ENCODE data around the gene DAAM2. TPM values are rescaled to one million over a fixed set of nuclear protein-coding genes. Genes with fewer than 3 reads are reported as not detected.

The DAAM2 gene
- total RNA-seq, 6 donors from 2014 or later, result 21.0 to 81.7 (median 31.9) TPM

DNA sequence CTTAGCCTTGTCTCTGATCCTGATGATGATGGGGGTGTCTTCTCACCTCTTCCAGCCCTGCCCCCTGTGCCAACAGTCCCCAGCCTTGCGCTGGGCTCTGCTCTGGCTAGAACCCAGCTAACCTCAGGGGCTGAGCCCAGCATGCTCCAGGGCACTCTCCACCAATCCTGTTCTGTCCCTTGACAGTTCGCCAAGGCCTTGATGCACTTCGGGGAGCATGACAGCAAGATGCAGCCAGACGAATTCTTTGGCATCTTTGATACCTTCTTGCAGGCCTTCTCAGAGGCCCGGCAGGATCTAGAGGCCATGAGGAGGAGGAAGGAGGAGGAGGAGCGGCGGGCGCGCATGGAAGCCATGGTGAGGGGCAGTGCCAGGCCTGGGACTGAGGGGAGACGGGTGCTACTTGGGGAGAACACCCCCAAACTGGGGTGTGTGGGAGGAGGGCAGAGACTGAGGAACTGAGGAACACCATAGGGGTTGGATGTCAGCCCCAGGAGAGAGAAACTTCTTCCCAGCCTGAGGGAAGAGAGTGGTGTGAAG, 109.0 kb downstream of the DAAM2 start:
- H3K4me3 ChIP-seq, result no peak overlapping the region
- no peaks in the 10 kb centered on the region for H3K9me3 ChIP-seq
- H3K27ac ChIP-seq, result no peak overlapping the region
- DNase-seq (no peak), ATAC-seq (ENCODE audit: low FRiP score in 2 of 2) (no peak)
- no peaks in the 10 kb centered on the region for H3K27me3 ChIP-seq
- TF ChIP-seq POLR2AphosphoS5 (IDR thresholded peaks at IDR 0.05) (no peak), EP300 (IDR thresholded peaks at IDR 0.05) (no peak), POLR2A (IDR thresholded peaks at IDR 0.05) (no peak)
- TF ChIP-seq, protein P1, sequence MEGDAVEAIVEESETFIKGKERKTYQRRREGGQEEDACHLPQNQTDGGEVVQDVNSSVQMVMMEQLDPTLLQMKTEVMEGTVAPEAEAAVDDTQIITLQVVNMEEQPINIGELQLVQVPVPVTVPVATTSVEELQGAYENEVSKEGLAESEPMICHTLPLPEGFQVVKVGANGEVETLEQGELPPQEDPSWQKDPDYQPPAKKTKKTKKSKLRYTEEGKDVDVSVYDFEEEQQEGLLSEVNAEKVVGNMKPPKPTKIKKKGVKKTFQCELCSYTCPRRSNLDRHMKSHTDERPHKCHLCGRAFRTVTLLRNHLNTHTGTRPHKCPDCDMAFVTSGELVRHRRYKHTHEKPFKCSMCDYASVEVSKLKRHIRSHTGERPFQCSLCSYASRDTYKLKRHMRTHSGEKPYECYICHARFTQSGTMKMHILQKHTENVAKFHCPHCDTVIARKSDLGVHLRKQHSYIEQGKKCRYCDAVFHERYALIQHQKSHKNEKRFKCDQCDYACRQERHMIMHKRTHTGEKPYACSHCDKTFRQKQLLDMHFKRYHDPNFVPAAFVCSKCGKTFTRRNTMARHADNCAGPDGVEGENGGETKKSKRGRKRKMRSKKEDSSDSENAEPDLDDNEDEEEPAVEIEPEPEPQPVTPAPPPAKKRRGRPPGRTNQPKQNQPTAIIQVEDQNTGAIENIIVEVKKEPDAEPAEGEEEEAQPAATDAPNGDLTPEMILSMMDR (IDR thresholded peaks at IDR 0.05), result no peak
- 86 to 94% methylated on average over 9 of the region's 10 CpGs for WGBS, 2 donors
- H3K36me3 ChIP-seq, result peaks cover 9 to 37% (median 13%) of the 10 kb centered on the region in 4 donors
- no peaks in the 10 kb centered on the region for H3K4me1 ChIP-seq

- ATAC-seq (ENCODE audit: low FRiP score in 2 of 2), result no peak
- Histone ChIP-seq H3K36me3 (peaks cover 9 to 40% (median 15%) of the 10 kb centered on the region in 4 donors), H3K4me3 (no peak overlapping the region), H3K27ac (no peak overlapping the region), H3K4me1 (no peaks in the 10 kb centered on the region), H3K27me3 (no peaks in the 10 kb centered on the region), H3K9me3 (no peaks in the 10 kb centered on the region)
- TF ChIP-seq POLR2A (IDR thresholded peaks at IDR 0.05), result no peak
- no peak for TF ChIP-seq EP300 (IDR thresholded peaks at IDR 0.05)
- TF ChIP-seq, protein P1 (IDR thresholded peaks at IDR 0.05), result no peak
- no peak for TF ChIP-seq POLR2AphosphoS5 (IDR thresholded peaks at IDR 0.05)
- DNase-seq, result peak in 1 of 2 donors; percentile 64
- 89 to 90% methylated on average over 19 of the region's 19 CpGs for WGBS, 2 donors
Measured at GRCh38 chr6:39901670-39902069, 109.5 kb downstream of the DAAM2 start.

DNA sequence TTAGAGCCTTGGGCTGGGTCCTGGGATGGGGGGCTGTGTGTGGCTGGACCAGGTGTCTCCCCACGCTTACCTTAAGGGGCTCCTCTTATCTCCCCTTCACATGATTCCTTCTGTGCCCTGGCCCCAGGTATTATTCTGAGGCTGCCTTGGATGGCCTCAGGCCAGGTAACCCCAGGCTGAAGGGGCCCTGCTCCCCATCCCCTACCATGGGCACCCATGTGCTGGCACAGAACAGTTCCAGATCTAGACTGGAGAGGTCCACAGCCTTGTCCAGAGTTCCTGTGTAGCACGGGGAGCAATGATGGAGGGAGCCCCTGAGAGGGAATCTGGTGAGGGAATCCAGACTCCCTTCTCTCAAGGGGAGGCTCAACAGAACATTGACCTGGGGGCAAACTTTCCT, 110.0 kb downstream of the DAAM2 start:
- 90 to 96% methylated on average over 2 of the region's 2 CpGs for WGBS, 2 donors
- no peak for TF ChIP-seq EP300 (IDR thresholded peaks at IDR 0.05)
- no peak for TF ChIP-seq POLR2A (IDR thresholded peaks at IDR 0.05)
- TF ChIP-seq, protein P1 (IDR thresholded peaks at IDR 0.05), result no peak
- no peak for TF ChIP-seq POLR2AphosphoS5 (IDR thresholded peaks at IDR 0.05)
- DNase-seq (no peak), ATAC-seq (ENCODE audit: low FRiP score in 2 of 2) (no peak)
- H3K36me3 ChIP-seq, result peaks cover 5 to 40% (median 14%) of the 10 kb centered on the region in 4 donors
- no peaks in the 10 kb centered on the region for H3K4me1 ChIP-seq
- no peaks in the 10 kb centered on the region for H3K9me3 ChIP-seq
- H3K27ac ChIP-seq, result no peak overlapping the region
- no peaks in the 10 kb centered on the region for H3K27me3 ChIP-seq
- H3K4me3 ChIP-seq, result no peak overlapping the region

DNA sequence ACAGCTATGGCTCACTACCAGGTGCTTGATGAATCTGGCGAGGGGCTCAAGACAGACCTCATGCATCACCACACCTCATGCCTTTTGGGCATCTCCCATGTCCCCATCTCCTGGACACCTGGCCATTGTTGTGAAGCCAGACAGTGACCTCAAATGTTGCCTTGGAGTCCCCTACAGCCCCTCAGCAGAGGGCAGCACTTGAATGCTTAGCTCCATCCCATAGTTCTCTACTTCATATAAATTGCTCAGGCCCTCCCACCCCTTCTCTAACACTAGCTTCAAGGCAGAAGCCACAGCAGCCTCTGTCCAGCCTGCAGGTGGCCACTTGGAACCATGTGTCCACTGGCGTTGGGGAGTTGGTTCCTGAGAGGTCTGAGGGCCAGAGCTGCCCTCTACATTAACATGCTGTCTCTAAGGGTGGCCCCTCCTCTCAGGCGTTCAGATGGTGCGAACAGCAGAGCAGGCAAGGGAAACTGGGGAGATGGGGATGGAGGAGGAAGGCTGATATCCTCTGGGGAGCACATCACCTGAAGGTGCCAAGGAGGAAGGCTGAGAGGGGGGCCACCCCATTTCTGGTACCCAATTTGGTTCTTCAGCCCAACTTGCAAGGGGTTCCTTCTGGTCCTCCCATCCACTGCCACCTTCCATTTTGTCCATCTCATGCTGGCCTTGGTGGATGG, 110.8 kb downstream of the DAAM2 start:
- peaks cover 4 to 37% (median 14%) of the 10 kb centered on the region in 4 donors for H3K36me3 ChIP-seq
- H3K9me3 ChIP-seq, result no peaks in the 10 kb centered on the region
- WGBS, 2 donors, result 86 to 95% methylated on average over 4 of the region's 4 CpGs
- TF ChIP-seq EP300 (IDR thresholded peaks at IDR 0.05), result no peak
- TF ChIP-seq, protein P1 (IDR thresholded peaks at IDR 0.05), result no peak
- TF ChIP-seq POLR2A (IDR thresholded peaks at IDR 0.05), result no peak
- TF ChIP-seq POLR2AphosphoS5 (IDR thresholded peaks at IDR 0.05), result no peak
- ATAC-seq (ENCODE audit: low FRiP score in 2 of 2), result no peak
- no peaks in the 10 kb centered on the region for H3K4me1 ChIP-seq
- DNase-seq, result no peak
- H3K27ac ChIP-seq, result no peak overlapping the region
- H3K27me3 ChIP-seq, result no peaks in the 10 kb centered on the region
- no peak overlapping the region for H3K4me3 ChIP-seq
